GM12878 (cell line): Measurements from ENCODE around the gene LAMA2.

Experiments
- CBX5 ChIP-seq: sonication (generic); IDR thresholded peaks from 2 replicates; pipeline ENCODE4 v1.6.1; 2016; ENCODE audit warnings: low read depth, moderate library complexity, mild to moderate bottlenecking, inconsistent platforms
- CTCF ChIP-seq, 3 experiments: IDR thresholded peaks in 2 of 3; conservative IDR thresholded peaks in 1 of 3; 2 replicates each; pipeline ENCODE4 v1.5.1; 2011; ENCODE audit warnings: low read depth in 3 of 3, low read length in 3 of 3, mild to moderate bottlenecking in 3 of 3, control low read depth in 2 of 3, moderate library complexity in 2 of 3, inconsistent platforms in 1 of 3, mixed read lengths in 1 of 3; ENCODE audit not compliant: control insufficient read depth in 2 of 3, insufficient read depth in 1 of 3; ENCODE audit errors: extremely low read depth in 1 of 3
- EP300 ChIP-seq, 2 experiments: fragments of 150-350 bp in 1 of 2; IDR thresholded peaks; 2 replicates each; pipeline ENCODE4 v1.6.1; 2011 to 2012; ENCODE audit warnings: low read depth in 2 of 2, low read length in 2 of 2, borderline replicate concordance in 1 of 2, improper control_type of control experiment in 1 of 2, inconsistent platforms in 1 of 2; ENCODE audit not compliant: control insufficient read depth in 1 of 2
- POLR2A ChIP-seq: IDR thresholded peaks from 2 replicates; pipeline ENCODE4 v1.6.1; 2011; ENCODE audit warnings: low read depth, mild to moderate bottlenecking, low read length
- RAD21 ChIP-seq: IDR thresholded peaks from 2 replicates; pipeline ENCODE4 v1.6.1; 2011; ENCODE audit warnings: mild to moderate bottlenecking, low read depth, low read length, moderate library complexity; ENCODE audit not compliant: insufficient read depth
- RAD51 ChIP-seq: fragments of 450-650 bp; IDR thresholded peaks from 2 replicates; pipeline ENCODE4 v1.6.1; 2016; ENCODE audit warnings: moderate library complexity, mild to moderate bottlenecking, inconsistent platforms
- SIN3A ChIP-seq: IDR thresholded peaks from 2 replicates; pipeline ENCODE4 v1.6.1; 2012; ENCODE audit warnings: low read depth, low read length, improper control_type of control experiment
- SPI1 ChIP-seq: IDR thresholded peaks from 2 replicates; pipeline ENCODE4 v1.6.1; 2011; ENCODE audit warnings: low read depth, mild to moderate bottlenecking, low read length, moderate library complexity, borderline replicate concordance; ENCODE audit not compliant: insufficient read depth
- TAF1 ChIP-seq: IDR thresholded peaks from 2 replicates; pipeline ENCODE4 v1.6.1; 2011; ENCODE audit warnings: mild to moderate bottlenecking, low read depth, low read length, borderline replicate concordance
- YY1 ChIP-seq: IDR thresholded peaks from 2 replicates; pipeline ENCODE4 v1.6.1; 2011; ENCODE audit warnings: low read depth, mild to moderate bottlenecking, low read length
- ZNF207 ChIP-seq: fragments of 450-650 bp; IDR thresholded peaks from 2 replicates; pipeline ENCODE4 v1.6.1; 2014; ENCODE audit warnings: antibody characterized with exemption, mild to moderate bottlenecking, borderline replicate concordance
- ZNF24 ChIP-seq: fragments of 450-650 bp; IDR thresholded peaks from 2 replicates; pipeline ENCODE4 v1.6.1; 2017; ENCODE audit warnings: antibody characterized with exemption, mild to moderate bottlenecking

GRCh38 chr6:129007701-129008373 is 124.9 kb downstream of the LAMA2 start:
- TF ChIP-seq ZNF24 (no peak), RAD51 (no peak), CTCF (IDR thresholded peaks at IDR 0.05 in 2 of 3, conservative IDR thresholded peaks at IDR 0.05 in 1 of 3; ENCODE audit: control insufficient read depth in 2 of 3, extremely low read depth in 1 of 3, insufficient read depth in 1 of 3, low read depth in 3 of 3, low read length in 3 of 3) (no peak), SIN3A (no peak), POLR2A (no peak), YY1 (no peak), ZNF207 (no peak), RAD21 (no peak), EP300 (IDR thresholded peaks at IDR 0.05; ENCODE audit: borderline replicate concordance in 1 of 2, control insufficient read depth in 1 of 2, low read depth in 2 of 2, low read length in 2 of 2) (no peak), TAF1 (no peak), CBX5 (no peak), SPI1 (no peak)
